Measurements from ENCODE around the gene SDHB.

Gene SDHB

GRCh38 chr1:17053685-17054410, at the start of gene SDHB:
Gene SDHB (minus strand): TSS chr1:17054032. CDS start chr1:17054019, 13 bp downstream.
- DNase-seq, result peak; percentile 98

DNA sequence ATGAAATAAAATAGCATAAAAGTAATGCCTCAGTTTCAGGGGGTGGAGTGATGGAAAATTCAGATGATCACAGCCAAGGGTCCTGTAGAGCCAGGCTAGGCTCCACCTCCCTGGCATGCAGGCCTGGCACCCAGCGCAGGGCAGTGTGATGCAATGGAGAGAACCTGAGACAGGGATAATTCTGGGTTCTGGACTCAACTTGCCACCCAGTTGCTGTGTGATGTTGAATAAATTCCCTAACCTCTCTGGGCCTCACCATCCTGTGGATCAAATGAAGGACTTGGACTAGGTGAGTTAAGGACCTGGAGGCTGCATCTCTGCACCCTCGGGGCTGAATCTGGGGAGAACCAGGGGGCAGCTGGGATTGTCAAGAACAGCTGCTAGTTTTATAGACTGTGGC, 48.4 kb upstream of the SDHB start:
- DNase-seq, result no peak

DNA sequence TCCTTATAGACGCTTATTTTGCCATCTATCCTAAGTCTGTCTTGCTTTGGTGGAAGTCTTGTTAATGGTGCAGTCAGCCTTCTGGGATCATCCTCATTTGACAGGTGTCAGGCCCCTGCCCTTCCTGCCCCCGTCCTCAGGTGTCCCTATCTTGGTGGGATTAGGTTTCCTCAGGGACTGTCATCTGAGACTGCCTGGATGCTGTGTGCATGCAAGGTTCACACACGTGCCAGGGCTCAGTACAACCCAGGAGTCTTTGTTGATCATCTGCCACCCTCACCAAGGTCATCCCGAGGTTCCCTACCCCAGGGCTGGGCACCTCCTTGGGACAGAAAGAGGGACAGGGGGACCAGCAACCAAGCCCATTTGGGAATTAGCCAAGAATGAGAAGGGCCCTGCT, 47.4 kb upstream of the SDHB start:
- DNase-seq, result no peak

GRCh38 chr1:17099616-17100340, 45.9 kb upstream of the SDHB start:
- no peak for DNase-seq

- DNase-seq, result no peak
Observed at GRCh38 chr1:17098446-17099317, 44.9 kb upstream of the SDHB start.

GRCh38 chr1:17097787-17098186, 44.0 kb upstream of the SDHB start:
- DNase-seq, result no peak

DNA sequence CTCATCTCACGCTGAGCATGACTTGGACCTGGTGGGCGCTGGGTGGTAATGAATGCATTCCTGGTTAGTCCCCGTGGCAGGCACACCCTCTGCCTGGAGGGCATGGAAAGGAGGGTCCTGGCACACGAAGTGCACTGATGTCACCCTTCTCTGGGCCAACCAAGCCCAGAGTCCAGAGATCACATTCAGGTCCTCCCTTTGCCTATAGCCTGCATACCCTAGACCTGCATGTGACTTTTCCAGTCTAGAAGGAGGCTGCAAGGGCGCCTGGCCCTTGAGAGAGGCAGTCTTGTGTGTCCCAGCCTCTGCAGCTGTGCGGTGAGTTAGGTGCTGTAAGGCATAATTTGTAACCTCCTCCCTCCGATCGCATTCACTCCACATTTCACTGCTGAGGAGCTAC, 43.3 kb upstream of the SDHB start:
- no peak for DNase-seq

DNA sequence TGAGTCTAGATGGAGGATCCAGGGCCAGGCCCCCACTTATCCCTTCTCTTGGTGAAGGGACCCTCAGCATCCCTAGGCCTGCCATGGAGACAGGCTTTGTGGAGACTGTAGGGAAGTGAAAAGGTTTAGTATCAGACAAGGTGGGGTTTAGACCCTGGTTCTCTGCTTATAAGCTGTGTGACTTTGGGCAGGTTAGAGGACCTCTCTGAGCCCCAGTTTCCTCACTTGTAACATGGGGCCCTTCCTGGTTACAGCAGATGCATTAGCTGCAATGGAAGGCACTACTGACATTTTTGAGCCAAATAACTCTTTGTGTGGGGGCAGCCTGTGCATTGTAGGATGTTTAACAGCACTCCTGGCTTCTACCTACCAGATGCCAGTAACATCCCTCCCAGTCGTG, 42.8 kb upstream of the SDHB start:
- no peak for DNase-seq

DNA sequence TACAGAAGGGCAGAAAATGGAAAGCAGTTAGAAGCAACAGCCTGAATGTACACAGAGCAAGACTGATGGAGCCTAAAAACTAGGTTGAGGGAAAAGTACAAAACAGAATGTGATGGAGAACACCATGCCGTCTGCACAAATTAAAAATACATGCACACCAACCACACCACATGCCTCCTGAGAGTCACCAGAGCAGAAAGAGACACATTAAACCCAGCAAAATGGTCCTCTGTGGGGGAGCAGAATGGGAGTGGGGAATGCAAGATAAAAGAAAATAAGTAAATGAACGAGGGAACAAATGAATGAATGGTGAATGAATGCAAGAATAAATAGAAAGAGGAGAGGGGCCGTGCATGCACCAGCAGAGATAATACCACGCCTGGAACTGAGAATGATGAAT, 41.3 kb upstream of the SDHB start:
- no peak for DNase-seq

DNA sequence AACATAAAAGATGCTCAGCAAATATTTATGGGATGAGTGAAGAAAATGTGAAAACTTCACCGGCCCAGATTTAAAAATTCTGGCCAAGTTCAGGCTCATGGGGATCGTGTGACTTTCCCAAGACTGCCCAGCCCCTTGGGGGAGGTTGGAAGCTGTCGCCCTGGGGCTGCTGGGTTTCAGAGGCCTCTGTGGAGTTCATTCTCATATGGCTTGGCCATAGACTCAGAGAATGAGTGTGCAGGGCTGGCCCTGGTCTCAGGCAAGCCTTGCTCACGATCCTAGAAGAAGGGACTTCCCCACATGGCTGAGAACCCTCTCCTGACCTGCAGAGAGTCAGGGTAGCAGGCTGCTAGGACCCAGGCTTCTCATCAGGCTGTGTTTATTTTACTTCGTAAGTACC, 40.8 kb upstream of the SDHB start:
- no peak for DNase-seq

DNA sequence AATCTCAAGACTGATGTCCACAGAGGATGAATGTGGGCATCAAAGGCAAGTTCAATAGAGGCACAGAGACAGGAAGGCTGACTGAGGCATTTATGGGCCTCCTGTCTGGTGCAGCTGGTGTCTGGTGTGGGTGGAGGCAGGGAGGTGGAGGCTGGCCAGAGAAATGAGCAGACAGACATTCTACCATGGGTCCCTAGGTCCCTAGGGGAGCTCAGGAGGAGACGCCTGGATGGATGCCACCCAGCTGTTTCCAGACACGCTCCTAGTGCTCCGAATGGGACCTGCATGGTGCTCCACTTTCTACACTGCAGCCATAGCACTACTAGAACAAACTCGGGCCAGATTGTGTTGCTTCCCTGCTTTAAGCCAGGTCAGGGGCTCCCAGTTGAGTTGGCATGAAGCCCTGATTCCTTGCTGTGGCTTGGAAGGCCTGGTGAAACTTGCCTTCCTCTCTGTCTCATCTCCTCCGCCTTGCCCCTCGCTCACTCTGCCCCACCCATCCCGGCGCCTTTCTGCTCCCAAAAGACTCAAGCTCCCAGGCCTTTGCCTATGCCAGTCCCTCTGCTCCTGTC, 40.1 kb upstream of the SDHB start:
- DNase-seq, result no peak

GRCh38 chr1:17091252-17091651, 37.4 kb upstream of the SDHB start:
- DNase-seq, result no peak

DNA sequence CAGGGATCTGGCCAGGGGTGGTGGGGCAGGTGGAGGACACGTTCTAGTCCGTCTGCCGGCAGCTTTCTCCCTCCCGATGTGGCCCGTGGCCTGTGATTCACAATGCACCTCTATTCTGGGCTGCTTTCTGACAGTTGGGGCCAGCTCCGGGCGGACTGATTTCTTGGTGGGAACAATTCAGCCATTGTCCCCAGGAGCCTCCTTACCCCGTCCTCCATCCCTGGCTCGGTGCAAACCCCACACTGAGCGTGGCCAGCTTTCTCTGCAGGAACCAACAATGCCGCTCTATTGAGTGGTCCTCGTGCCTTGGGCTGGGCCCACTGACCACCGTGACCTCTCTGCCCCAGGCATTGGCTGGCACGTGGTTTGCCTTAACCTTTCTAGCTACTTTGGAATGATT, 35.7 kb upstream of the SDHB start:
- DNase-seq, result no peak

- no peak for DNase-seq
Observed at GRCh38 chr1:17086751-17087150, 32.9 kb upstream of the SDHB start.

DNA sequence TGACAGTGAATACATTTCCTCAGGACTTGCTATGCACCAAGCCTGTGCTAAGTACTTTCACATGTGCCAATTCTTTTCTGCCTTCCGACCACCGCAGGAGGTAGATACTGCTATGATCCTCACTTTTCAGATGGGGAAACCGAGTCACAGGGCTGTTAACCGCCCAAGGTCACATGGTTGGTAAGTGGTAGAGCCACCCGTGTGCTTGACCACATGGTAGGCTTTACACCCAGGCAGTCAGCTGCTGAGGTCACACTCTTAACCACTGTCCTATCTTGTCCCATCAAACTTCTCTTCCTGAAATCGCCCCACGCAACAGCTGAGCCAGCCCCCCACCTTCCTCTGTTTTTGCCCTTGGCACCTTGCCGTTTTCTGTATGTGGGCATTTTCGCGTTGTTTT, 31.0 kb upstream of the SDHB start:
- no peak for DNase-seq

DNA sequence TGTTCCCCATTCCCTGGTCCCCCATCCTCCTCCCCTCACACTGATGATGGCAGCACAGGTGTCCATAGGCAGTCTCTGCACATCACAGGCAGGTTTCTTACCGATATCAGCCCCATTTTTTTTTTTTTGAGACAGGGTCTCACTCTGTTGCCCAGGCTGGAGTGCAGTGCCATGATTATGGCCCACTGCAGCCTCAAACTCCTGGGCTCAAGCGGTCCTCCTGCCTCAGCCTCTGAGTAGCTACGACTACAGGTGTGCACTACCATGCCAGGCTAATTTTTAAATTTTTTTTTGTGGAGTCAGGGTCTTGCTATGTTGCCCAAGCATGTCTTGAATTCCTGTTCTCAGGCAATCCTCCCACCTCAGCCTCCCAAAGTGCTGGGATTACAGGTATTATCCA, 28.9 kb upstream of the SDHB start:
- no peak for DNase-seq

DNA sequence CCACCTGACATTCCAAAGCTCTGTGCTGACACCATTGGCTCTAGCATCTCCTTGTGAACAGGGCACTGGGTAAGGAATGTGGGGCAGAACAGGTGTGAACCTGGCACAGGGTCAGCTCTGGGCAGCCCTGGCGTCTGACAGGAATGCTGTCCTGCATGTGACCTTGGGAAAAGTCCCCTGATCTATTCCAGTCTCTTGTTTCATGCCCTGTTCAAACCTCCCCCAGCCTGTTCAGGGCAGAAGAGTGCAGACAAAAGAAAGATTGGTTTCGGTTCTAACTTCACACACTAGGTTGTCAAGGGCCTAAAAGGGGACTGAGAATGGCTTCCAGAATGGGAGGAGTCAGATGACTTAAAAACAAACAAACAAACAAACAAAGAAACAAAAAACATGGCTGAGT, 27.6 kb upstream of the SDHB start:
- no peak for DNase-seq

GRCh38 chr1:17080880-17081279, 27.0 kb upstream of the SDHB start:
- DNase-seq, result no peak

GRCh38 chr1:17080085-17080759, 26.4 kb upstream of the SDHB start:
- DNase-seq, result no peak

- no peak for DNase-seq
Observed at GRCh38 chr1:17078991-17079868, 25.4 kb upstream of the SDHB start.

- DNase-seq, result peak; percentile 8
Observed at GRCh38 chr1:17075470-17076255, 21.8 kb upstream of the SDHB start.
